ENCODE data around the gene KIF4A. TPM values are rescaled to one million over a fixed set of nuclear protein-coding genes. Genes with fewer than 3 reads are reported as not detected.

The KIF4A gene
- total and polyA plus RNA-seq, 2 of the 13 experiments (the other 11 are each of a cell fraction or from before 2014, with no cell fraction given) = 9.4 to 28.2 TPM

DNA sequence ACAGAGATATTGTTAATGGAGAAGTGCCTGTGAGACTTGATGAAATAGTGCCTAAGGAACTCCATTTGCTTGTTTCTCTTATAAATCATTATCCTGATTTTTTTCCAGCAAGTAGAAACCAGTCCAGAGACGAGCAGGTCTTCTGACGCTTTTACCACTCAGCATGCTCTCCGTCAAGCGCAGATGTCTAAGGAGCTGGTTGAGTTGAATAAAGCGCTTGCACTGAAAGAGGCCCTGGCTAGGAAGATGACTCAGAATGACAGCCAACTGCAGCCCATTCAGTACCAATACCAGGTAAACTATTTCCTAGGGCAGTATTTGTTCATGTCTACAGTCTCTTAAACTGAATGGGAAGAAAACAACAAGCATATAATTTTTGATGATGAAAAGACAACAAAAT lies 63.6 kb downstream of the KIF4A start:
- WGBS (ENCODE audit: low lambda C conversion rate) = 92% methylated on average over 5 of the region's 5 CpGs
- H3K4me2 ChIP-seq (ENCODE audit: low read depth, low read length) = no peak overlapping the region
- no peak for DNase-seq (ENCODE audit: low spot score)
- ATAC-seq = no peak
- intact Hi-C loops (cut with micrococcal nuclease; ENCODE audit: unreplicated experiment) (no loop called here), in situ Hi-C loops (cut with HindIII; ENCODE audit: extremely low pct_ligation_motif_present, low pct_unique_long_range_greater_than_20kb) (no loop called here)
- no peak overlapping the region for H2AFZ ChIP-seq (ENCODE audit: low read length)
- FAIRE-seq = no peak
- no peaks in the 10 kb centered on the region for H3K9me3 ChIP-seq (ENCODE audit: low read length)
- no peak overlapping the region for H3K4me3 ChIP-seq (replicated peaks in 1 of 3; ENCODE audit: insufficient read depth in 1 of 3, low read depth in 2 of 3, low read length in 3 of 3)
- H3K36me3 ChIP-seq (replicated peaks in 1 of 2; ENCODE audit: control insufficient read depth in 1 of 2, insufficient read depth in 2 of 2, low read length in 2 of 2) = 0 out of 5 replicates have a peak, but pooled peaks cover 0 to 3% of the 10 kb centered on the region in 2 experiments
- no peak overlapping the region for H3K9ac ChIP-seq (ENCODE audit: insufficient read depth, low read depth, low read length)
- no peak overlapping the region for H3K27ac ChIP-seq (ENCODE audit: extremely low read length, insufficient read depth, low read length)
- TF ChIP-seq ZKSCAN8 (CRISPR knock-in tag; IDR thresholded peaks at IDR 0.05; ENCODE audit: borderline replicate concordance) (no peak), ZSCAN12 (CRISPR knock-in tag; IDR thresholded peaks at IDR 0.05) (no peak), ZC3H13 (CRISPR knock-in tag; IDR thresholded peaks at IDR 0.05) (no peak)
- CTCF ChIA-PET (ENCODE audit: low intra/inter-chr PET ratio, low total read pairs) = no interaction called here
- BruUV-seq (replicated peaks) = no TSS peak
- no peaks in the 10 kb centered on the region for H3K27me3 ChIP-seq (ENCODE audit: control insufficient read depth in 1 of 2, insufficient read depth in 2 of 2, low read length in 2 of 2)
- no peaks in the 10 kb centered on the region for H3K4me1 ChIP-seq (ENCODE audit: insufficient read depth, low read length)
- no peaks in the 10 kb centered on the region for H3K79me2 ChIP-seq (ENCODE audit: insufficient read depth, low read length)
- POLR2A ChIA-PET = no interaction called here
- H4K20me1 ChIP-seq (ENCODE audit: insufficient read depth, low read length) = no peaks in the 10 kb centered on the region

DNA sequence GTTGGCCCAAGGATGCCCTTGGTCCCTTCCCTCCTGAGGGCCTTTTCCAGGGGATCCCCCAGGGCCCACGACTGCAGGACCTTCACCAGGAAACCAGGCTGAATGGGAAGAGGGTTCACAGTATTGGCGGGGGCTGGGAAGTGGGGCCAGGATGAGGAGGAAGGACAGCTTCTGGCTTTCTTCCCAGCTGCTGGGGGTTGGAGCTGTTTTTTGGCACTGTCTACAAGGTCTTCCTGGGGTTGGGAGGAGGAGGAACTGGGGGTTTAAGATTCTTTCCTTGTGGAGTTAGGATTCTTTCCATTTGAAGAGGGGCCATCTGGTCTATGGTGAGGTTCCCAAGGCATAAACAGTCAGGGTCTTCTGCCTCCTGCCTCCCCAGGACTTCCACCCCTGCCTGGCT lies 64.8 kb downstream of the KIF4A start:
- FAIRE-seq = no peak
- no peaks in the 10 kb centered on the region for H3K4me1 ChIP-seq (ENCODE audit: insufficient read depth, low read length)
- no peaks in the 10 kb centered on the region for H3K79me2 ChIP-seq (ENCODE audit: insufficient read depth, low read length)
- ChIA-PET POLR2A (no interaction called here), CTCF (ENCODE audit: low intra/inter-chr PET ratio, low total read pairs) (no interaction called here)
- no peak for DNase-seq (ENCODE audit: low spot score)
- BruUV-seq (replicated peaks) = no TSS peak
- 100% methylated on average over 1 of the region's 2 CpGs for WGBS (ENCODE audit: low lambda C conversion rate)
- H4K20me1 ChIP-seq (ENCODE audit: insufficient read depth, low read length) = no peaks in the 10 kb centered on the region
- H3K4me3 ChIP-seq (replicated peaks in 1 of 3; ENCODE audit: insufficient read depth in 1 of 3, low read depth in 2 of 3, low read length in 3 of 3) = no peak overlapping the region
- H3K36me3 ChIP-seq (replicated peaks in 1 of 2; ENCODE audit: control insufficient read depth in 1 of 2, insufficient read depth in 2 of 2, low read length in 2 of 2) = 0 out of 5 replicates have a peak, but pooled peaks cover 0 to 3% of the 10 kb centered on the region in 2 experiments
- no peaks in the 10 kb centered on the region for H3K9me3 ChIP-seq (ENCODE audit: low read length)
- in situ Hi-C loops (cut with HindIII; ENCODE audit: extremely low pct_ligation_motif_present, low pct_unique_long_range_greater_than_20kb) (no loop called here), intact Hi-C loops (cut with micrococcal nuclease; ENCODE audit: unreplicated experiment) (no loop called here)
- H3K27ac ChIP-seq (ENCODE audit: extremely low read length, insufficient read depth, low read length) = no peak overlapping the region
- TF ChIP-seq PAWR (CRISPR knock-in tag; IDR thresholded peaks at IDR 0.05; ENCODE audit: borderline replicate concordance) (no peak), MAFK (conservative IDR thresholded peaks at IDR 0.05 in 1 of 2, IDR thresholded peaks at IDR 0.05 in 1 of 2; ENCODE audit: low read length in 2 of 2) (no peak), RFX1 (IDR thresholded peaks at IDR 0.05) (no peak), PLRG1 (conservative IDR thresholded peaks at IDR 0.05) (no peak), ZNF30 (CRISPR knock-in tag; IDR thresholded peaks at IDR 0.05) (no peak), DNMT1 (CRISPR knock-in tag; IDR thresholded peaks at IDR 0.05) (no peak)
- TF ChIP-seq, protein P1, sequence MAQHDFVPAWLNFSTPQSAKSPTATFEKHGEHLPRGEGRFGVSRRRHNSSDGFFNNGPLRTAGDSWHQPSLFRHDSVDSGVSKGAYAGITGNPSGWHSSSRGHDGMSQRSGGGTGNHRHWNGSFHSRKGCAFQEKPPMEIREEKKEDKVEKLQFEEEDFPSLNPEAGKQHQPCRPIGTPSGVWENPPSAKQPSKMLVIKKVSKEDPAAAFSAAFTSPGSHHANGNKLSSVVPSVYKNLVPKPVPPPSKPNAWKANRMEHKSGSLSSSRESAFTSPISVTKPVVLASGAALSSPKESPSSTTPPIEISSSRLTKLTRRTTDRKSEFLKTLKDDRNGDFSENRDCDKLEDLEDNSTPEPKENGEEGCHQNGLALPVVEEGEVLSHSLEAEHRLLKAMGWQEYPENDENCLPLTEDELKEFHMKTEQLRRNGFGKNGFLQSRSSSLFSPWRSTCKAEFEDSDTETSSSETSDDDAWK (CRISPR knock-in tag; IDR thresholded peaks at IDR 0.05) = no peak
- TF ChIP-seq, protein P2, sequence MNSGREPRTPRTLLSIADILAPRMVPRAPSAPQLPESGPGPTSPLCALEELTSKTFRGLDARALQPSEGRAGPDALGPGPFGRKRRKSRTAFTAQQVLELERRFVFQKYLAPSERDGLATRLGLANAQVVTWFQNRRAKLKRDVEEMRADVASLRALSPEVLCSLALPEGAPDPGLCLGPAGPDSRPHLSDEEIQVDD (CRISPR knock-in tag; IDR thresholded peaks at IDR 0.05; ENCODE audit: borderline replicate concordance) = no peak
- TF ChIP-seq, protein P3, sequence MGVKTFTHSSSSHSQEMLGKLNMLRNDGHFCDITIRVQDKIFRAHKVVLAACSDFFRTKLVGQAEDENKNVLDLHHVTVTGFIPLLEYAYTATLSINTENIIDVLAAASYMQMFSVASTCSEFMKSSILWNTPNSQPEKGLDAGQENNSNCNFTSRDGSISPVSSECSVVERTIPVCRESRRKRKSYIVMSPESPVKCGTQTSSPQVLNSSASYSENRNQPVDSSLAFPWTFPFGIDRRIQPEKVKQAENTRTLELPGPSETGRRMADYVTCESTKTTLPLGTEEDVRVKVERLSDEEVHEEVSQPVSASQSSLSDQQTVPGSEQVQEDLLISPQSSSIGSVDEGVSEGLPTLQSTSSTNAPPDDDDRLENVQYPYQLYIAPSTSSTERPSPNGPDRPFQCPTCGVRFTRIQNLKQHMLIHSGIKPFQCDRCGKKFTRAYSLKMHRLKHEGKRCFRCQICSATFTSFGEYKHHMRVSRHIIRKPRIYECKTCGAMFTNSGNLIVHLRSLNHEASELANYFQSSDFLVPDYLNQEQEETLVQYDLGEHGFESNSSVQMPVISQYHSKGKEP (CRISPR knock-in tag; IDR thresholded peaks at IDR 0.05) = no peak
- TF ChIP-seq, protein P4, sequence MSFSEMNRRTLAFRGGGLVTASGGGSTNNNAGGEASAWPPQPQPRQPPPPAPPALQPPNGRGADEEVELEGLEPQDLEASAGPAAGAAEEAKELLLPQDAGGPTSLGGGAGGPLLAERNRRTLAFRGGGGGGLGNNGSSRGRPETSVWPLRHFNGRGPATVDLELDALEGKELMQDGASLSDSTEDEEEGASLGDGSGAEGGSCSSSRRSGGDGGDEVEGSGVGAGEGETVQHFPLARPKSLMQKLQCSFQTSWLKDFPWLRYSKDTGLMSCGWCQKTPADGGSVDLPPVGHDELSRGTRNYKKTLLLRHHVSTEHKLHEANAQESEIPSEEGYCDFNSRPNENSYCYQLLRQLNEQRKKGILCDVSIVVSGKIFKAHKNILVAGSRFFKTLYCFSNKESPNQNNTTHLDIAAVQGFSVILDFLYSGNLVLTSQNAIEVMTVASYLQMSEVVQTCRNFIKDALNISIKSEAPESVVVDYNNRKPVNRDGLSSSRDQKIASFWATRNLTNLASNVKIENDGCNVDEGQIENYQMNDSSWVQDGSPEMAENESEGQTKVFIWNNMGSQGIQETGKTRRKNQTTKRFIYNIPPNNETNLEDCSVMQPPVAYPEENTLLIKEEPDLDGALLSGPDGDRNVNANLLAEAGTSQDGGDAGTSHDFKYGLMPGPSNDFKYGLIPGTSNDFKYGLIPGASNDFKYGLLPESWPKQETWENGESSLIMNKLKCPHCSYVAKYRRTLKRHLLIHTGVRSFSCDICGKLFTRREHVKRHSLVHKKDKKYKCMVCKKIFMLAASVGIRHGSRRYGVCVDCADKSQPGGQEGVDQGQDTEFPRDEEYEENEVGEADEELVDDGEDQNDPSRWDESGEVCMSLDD (CRISPR knock-in tag; IDR thresholded peaks at IDR 0.05; ENCODE audit: borderline replicate concordance) = no peak
- no peak overlapping the region for H3K4me2 ChIP-seq (ENCODE audit: low read depth, low read length)
- H3K9ac ChIP-seq (ENCODE audit: insufficient read depth, low read depth, low read length) = no peak overlapping the region
- H3K27me3 ChIP-seq (ENCODE audit: control insufficient read depth in 1 of 2, insufficient read depth in 2 of 2, low read length in 2 of 2) = no peaks in the 10 kb centered on the region
- ATAC-seq = no peak
- H2AFZ ChIP-seq (ENCODE audit: low read length) = no peak overlapping the region

Data from HepG2 (cell line).